HG02840 (cell line): ENCODE results near the gene ARL2.
"Not testable (repeated sequence)": the region's sequence is repeated elsewhere in the genome, so short reads cannot be mapped to it uniquely, and the experiment has no call there.

Experiments used
- ATAC-seq: cut with Tn5 transposase; IDR thresholded peaks from one replicate; pipeline ENCODE4 v1.9.1; 2021; ENCODE audit warnings: mild to moderate bottlenecking, moderate library complexity, moderate number of reproducible peaks; ENCODE audit not compliant: unreplicated experiment, low FRiP score

The ARL2 gene

DNA sequence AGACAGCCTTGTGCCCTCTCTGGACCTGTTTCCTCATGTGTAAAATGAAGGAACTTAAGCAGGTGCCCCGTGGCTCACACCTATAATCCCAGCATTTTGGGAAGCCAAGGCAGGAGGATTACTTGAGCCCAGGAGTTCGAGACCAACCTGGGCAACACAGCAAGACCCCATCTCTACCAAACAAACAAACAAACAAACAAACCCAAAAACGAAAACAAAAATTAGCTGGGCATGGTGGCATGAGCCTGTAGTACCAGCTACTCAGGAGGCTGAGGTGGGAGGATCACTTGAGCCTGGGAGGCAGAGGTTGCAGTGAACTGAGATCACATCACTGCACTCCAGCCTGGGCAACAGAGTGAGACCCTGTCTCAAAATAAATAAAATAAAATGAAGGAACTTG lies 10.0 kb upstream of the ARL2 start:
- not testable (repeated sequence) for ATAC-seq

DNA sequence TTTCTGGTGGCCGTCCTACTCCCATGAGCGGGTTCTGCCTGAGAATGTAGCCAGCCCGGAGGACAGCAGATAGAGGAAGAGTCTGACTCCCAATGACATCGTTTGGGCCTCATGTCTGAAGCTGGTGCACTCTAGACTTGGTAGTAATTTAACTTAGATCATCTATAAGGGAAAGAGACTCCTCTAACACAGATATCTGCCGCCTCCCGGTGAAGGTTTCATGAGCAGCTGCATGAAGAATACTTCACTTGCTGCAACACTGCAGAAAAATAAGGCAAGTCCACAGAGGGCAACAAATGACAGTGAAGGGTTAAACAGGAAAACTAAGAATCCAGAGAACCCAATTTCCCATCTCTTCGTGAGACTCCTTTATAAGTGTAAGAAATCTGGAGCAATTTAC lies 5.9 kb upstream of the ARL2 start:
- ATAC-seq, result no peak

DNA sequence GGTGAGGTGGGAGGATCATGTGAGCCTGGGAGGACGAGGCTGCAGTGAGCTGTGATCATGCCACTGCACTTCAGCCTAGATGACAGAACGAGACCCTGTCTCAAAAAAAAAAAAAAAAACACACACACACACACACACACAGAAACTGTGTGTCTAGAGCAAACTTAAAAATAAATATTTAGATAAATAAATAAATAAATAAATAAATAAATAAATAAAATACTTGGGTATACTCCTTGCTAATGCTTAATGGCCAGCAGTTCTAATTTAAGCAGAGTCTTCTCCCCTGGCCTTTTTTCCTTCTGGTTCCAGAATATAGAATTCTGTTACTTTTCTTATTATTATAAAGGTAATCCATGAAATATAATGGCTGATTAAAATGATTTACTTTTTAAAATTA lies 5.1 kb upstream of the ARL2 start:
- ATAC-seq, result no peak

DNA sequence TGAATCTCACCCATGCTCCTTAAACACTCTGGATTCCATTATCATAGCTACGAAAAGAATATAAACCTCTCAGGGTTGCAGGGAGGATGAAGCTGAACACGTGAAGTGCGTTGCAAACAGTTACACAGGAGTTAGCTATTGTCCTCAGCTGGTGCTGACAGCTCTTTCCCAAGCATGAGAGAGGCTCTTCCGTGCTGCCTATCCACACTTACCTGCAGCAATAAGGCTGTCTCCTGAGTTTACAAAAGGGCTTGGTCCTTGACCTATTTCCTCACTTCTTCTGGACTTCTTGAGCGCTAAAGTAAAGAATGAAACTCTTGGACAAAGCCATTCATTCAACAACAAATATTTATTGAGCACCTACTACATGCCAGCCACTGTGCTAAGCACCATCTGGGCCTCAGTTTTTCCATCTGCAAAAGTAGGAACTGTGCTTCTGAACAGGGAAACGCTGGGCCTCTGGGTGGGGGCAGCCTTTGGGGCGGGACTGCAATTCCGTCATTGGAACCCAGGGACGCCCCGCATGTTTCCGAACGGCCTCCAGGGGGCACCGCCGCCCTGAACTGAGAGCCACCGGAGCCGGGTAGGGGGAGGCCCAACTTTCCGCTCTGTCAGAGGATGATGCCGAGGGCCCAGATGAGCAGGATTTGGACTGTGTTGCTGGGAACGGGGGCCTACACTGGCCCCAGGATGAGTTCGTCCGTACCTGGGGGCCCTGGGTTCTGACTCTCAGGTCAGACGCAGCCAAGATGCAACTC lies 651 bp upstream of the ARL2 start:
- ATAC-seq, result peak; percentile 61

DNA sequence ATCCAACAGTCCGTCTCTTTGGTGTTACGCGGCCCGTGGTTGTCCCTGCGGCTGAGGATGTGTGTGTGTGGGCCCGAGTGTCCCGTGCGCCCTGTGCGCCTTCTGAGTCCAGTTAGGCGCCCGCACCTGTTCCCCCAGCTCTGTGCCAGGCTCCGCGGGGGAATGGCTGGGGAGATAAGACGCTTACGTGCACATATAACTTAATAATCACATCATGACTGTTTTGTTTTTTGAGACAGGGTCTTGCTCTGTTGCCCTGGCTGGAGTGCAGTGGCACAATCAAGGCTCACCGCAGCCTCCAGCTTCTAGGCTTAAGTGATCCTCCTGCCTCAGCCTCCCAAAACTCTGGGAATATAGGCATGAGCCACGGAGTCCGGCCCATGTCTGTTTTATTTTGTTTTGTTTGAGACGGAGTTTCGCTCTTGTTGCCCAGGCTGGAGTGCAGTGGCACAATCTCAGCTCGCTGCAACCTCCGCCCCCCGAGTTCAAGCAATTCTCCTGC lies 817 bp downstream of the ARL2 start:
- ATAC-seq, result peak; percentile 7

DNA sequence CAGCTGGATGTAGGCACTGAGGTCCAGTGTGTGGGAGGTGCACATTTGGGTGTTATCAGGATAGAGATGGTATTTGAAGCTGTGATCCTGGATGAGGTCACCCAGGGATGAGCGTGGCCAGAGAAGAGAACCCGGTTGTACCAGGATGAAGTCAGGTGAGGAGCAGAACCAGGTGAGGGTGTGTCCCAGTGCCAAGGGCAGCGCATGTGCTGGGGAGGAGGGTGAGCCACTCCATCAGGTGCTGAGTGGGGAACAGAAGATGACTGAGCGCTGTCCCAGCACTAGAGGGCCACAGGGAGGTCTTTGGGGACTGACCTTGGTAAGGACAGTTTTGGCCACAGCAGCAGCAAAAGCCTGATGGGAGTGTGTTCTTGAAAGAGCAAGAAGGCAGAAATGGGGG lies 2.7 kb downstream of the ARL2 start:
- ATAC-seq, result no peak

DNA sequence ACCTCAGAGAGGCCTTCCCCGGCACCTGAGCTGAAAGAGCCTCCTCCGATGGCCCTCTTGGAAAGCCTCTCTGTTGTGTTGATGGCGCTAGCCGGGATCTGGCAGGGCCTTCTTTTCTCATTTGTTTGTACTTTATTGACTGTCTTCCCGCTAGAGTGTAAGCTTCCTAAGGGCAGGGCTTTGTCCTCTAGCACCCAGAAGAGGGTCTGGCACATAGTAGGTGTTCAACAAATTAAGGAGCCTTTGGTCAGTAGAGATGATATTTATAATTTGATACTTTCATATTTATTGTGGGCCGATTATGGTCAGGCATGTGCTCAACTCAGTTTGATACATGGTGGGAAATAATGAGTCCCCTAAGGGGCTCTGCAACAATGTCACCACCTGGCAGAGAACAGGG lies 4.0 kb downstream of the ARL2 start:
- ATAC-seq, result no peak

DNA sequence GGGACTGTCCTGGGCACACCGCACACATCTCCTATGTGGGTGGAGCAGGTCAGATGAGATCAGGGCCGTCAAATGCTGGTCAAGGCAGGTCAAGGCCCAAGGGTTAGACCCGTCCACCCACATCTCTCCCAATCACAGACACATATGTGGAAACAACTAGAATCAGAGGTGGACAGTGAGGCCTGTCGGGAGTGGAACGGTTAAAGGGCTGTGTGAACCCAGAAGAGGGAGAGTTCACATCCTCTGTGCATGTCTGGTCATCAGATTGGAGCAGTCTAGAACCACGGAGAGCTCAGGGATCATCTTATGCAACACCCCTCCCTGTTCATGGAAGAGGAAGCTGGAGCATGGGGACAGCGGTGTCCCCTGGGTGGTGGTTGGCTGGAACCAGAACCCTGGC lies 5.9 kb downstream of the ARL2 start:
- no peak for ATAC-seq

DNA sequence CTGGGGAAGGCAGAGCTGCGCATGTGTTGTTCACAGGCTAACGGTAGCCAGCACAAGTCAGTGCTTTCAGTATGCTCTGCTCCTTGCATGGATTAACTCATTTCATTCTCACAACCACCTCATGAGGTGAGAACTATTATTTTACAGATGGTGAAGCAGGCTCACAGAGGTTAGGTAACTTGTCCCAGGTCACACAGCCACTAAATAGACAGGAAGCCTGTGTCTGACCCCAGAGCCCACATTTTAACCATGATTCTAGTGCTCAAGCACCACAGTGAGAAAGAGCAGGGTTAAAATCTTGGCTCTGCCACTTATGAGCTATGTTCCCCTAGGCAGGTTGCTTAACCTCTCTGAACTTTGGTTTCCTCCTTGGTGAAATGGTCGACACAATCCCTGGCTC lies 7.0 kb downstream of the ARL2 start:
- ATAC-seq, result no peak

DNA sequence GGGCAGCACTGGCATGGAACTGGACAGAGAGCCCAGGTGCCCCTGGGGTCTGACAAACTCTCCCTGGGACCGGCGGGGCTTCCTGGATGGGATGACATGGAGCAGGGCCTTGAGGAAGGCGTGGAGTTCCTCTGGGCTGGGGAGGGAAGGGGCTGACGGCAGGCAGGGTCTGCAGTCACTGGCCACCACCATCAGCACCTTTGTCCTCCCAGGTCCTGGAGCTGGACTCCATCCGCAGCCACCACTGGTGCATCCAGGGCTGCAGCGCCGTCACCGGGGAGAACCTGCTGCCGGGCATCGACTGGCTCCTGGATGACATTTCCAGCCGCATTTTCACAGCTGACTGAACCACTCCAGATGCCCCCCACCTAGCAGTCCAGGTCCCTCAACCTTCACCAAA lies 7.5 kb downstream of the ARL2 start:
- ATAC-seq, result no peak

DNA sequence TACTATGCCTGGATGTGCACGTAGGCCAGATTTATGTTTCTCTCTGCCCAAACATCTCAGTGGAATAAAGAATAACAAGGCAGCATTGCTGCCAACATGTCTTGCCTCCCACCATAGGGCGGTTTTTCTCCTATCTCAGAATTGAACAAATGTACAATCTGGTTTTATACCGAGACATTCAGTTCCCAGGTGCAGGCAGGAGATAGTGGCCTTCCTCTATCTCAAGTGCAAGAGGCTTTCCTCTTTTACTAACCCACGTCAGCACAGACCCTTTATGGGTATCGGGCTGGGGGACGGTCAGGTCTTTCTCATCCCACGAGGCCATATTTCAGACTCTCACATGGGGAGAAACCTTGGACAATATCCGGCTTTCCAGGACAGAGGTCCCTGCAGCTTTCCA lies 9.5 kb downstream of the ARL2 start:
- not testable (repeated sequence) for ATAC-seq

DNA sequence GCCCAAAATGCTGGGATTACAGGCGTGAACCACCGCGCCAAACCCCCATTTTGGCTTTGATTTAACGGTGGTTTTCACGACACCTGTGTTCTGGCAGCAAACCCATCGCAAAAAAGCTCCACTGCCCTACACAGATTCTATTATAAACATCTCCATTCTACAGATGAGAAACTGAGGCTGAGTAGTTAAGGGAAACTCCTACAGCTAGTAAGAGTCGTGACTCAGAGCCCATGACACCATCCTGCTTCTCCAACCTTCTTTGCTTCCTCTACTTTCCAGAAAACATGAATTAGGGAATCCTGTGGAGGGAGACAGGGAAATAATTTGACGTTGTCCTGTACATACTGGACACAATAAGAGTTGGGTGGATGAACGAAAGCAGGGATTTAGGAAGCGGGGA lies 12.8 kb downstream of the ARL2 start:
- no peak for ATAC-seq

DNA sequence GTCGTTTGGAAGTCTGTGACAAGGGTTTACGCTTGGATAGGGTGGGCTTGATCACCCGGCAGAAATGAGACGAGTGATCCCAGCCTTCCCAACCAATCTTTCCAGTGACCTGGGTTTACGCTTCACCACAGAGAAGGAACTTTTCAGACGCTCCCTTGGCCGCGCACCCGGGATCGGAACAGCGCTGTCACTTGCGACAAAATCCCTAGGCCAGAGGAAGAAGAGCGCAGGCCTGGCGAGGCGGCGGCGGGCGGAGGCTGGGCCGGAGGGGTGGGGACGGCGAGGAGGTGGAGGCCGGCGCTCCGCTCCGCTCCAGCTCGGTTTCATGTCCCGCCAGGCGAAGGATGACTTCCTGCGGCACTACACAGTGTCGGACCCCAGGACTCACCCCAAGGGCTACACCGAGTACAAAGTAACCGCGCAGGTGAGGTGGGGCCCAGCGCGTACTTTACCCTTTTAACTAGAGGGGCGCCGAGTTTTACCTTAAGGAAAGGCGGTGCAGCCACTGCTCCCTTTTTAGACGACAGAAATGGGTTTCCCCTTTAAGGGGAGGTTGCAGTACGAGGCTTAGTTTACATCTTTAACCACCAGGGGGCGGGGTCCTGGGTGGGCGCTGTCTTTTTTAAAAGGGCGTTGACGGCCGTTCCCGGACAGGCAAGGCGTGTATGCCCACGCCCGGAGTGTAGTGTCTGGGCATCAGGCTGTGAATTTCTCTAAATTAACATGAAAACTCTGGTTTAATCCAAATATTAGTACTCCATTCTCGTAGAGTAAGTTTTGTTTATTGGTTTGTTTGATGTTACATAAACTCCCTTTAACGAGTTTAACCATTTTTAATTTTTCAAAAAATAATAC lies 13.5 kb downstream of the ARL2 start, which contains the start of gene SNX15:
Gene SNX15 (plus strand): TSS at position 227 of the 855 bp plus-strand sequence. CDS start 99 bp downstream, at position 326.
- ATAC-seq, result peak; percentile 86

DNA sequence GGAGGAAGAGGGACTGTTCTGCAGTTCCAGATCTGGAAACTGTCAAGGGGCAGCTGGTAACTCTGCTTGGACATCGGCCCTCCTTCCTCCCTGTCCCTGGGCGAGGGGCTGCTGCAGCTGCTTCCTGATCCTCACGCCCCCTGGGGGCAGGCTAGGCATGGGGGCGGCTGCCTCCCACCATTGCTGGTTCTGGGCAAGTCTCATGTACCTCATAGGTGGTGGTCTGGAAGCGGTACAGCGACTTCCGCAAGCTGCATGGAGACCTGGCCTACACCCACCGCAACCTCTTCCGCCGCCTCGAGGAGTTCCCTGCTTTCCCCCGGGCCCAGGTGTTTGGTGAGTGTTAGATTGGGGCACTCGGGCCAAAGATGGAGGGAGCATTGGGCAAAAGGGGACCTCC lies 18.3 kb downstream of the ARL2 start:
- no peak for ATAC-seq

DNA sequence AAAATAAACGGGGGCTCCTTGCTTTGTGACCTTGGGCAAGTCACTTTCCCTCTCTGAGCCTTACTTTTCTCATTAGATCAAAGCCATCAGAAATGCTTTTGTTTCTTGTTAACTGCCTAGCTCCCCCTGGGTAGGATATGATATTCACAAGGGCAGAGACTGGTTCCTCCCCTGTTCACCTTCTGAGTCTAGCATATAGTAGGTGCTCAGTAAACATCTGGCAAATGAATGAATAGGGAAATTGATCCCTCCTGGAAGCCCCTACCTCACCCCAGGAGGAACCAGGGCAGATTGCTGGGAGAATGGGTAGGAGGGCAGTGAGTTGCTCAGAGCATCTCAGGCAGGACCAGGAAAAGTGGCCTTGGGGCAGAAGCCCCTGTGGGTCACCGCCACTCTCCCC lies 20.5 kb downstream of the ARL2 start:
- ATAC-seq, result no peak

DNA sequence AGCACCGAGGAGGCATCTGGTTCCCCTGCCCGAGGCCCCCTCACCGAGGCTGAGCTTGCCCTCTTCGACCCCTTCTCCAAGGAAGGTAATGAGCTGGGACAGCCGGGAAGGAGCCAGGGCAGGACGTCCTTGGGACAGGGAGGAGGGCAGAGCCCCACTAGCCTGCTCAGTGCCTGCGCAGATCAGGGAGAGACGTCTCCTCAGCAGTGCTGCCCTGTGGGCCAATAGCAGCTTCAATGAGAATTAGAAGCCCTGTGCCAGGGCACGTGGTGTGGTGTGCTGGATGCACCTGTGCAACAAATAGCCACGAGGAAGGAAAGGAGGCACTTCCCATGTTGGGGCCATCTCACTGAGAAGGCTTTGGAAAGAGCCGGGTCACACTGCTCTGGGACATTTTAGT lies 21.6 kb downstream of the ARL2 start:
- ATAC-seq, result no peak

DNA sequence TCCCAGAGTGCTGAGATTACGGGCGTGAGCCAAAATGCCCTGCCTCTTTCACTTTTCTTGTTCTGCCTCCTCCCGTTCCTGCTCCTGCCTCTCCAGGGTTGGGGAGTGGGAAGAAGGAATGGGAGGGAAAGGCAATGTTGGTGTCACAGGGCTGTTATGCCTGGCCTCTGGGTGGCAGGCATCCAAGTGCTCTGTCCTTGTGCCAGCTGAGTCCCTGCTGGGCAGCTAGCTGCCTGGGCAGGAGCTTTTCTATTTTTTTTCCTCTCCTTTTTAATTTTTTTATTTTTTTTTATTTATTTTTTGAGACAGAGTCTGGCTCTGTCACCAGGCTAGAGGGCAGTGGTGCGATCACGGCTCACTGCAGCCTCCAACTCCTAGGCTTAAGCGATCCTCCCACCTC lies 23.0 kb downstream of the ARL2 start:
- ATAC-seq, result no peak

DNA sequence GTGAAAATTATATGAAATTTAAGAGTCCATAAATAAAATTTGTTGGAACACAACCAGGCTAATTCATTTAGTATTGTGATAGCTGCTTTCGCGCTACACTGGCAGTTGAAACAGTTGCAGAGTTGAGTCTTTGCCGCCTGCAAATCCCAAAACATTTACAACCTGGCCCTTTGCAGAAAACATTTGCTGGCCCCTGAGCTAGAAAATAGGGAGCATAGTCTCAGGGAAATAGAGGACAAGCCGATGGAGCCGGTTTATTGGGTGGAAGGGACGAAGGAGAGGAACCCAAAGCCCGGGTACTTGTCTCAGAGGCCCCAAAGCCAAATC lies 26.5 kb downstream of the ARL2 start:
- no peak for ATAC-seq

DNA sequence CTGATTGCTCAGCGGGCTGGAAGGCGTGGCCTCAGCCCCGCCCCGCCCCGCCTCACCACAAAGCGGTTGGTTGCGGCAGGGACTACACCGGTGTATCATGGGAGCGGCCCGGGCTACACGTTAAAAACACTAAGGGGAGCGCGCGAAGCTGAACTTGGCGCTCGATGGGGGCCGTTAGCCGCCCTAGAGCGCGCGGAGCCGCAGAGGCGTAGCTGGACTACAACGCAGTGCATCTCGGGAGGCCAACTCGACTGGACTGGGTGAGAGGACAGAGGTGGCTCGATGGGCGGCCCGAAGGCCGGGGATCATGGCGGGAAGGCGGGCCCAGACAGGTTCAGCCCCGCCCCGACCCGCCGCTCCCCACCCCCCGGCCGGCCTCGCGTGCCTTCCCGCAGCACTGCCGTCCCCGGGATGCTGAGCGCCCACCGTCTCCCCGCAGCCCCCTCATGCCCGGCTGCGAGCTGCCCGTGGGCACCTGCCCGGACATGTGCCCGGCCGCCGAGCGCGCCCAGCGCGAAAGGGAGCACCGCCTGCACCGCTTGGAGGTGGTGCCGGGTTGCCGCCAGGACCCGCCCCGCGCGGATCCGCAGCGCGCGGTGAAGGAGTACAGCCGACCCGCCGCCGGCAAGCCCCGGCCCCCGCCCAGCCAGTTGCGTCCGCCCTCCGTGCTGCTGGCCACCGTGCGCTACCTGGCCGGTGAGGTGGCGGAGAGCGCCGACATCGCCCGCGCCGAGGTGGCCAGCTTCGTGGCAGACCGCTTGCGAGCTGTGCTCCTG lies 27.1 kb downstream of the ARL2 start, which contains the start of gene SAC3D1:
Gene SAC3D1 (plus strand): TSS at position 364 of the 776 bp plus-strand sequence. CDS start 83 bp downstream, at position 447.
- peak; percentile 81 for ATAC-seq

DNA sequence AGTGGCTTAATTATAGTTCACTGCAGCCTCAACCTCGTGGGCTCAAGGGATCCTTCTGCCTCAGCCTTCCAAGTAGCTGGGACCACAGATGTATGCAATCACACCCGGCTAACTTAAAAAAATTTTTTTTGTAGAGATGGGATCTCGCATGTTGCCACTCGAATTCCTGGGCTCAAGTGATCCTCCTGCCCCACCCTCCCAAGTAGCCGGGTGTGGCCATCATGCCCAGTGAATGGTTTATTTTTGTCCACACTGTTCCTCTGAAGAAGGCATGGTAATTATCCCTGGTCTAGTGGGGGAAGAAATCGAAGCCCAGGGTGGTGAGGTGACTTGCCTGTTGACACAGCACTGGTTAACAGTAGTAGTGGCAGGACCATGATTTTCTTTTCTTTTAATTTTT lies 28.9 kb downstream of the ARL2 start:
- ATAC-seq, result no peak
